GM19351 (cell line): Measurements from ENCODE around the gene MAP2K6.
"Not testable (repeated sequence)": the region's sequence is repeated elsewhere in the genome, so short reads cannot be mapped to it uniquely, and the experiment has no call there.

Experiments
- ATAC-seq: cut with Tn5 transposase; IDR thresholded peaks from one replicate; pipeline ENCODE4 v1.9.1; 2021; ENCODE audit warnings: mild to moderate bottlenecking, moderate library complexity; ENCODE audit not compliant: unreplicated experiment

MAP2K6 gene

DNA sequence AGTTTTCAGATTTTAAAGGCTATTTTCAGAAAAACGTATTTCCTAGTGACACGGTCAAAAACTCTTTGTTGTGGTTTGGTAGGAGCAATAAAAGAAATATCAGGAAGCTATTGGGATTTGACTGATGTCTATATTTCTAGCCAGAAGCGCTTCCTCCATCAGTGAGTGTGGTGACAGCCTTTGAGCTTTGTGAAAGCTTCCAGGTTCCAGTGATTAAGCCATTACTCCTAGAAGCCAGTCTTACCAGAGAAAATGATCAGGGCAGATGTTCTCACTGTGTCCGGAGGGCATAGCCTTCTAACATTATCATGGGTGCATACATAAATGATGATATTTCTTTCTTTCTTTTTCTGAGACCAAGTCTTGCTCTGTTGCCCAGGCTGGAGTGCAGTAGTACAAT lies 39.6 kb downstream of the MAP2K6 start:
- no peak for ATAC-seq

DNA sequence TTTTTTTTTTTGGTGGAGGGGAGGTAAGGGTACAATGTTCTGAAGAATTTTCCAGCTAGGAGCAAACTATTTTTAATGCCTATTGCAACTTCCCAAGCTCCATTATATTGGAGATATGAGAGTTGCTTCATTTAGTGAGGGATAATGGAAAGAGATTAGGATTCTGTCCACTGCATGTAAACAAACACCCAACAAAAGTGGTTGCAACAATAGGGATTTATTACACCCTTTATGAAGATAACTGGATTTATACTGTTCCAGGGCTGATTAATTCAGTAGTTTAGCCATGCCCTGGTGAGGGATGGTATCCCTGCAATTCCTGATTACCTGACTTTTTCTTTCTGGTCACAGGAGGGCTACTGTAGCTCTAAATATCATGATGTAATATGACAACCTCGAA lies 40.5 kb downstream of the MAP2K6 start:
- ATAC-seq = no peak

DNA sequence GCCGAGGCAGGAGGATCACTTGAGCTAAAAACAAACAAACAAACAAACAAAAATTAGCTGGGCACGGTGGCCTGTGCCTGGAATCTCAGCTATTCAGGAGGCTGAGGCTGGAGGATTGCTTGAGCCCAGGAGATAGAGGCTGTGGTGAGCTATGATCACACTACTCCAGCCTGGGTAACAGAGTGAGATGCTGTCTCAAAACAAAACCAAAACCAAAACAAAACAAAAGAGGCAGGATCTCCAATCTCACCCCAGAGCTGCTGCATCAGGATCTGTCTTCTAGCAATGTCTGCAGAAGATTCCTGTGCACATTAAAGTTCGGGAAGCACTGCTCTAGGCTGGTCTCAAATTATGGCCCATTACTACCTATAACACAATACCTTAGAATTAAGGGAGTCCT lies 43.1 kb downstream of the MAP2K6 start:
- no peak for ATAC-seq

DNA sequence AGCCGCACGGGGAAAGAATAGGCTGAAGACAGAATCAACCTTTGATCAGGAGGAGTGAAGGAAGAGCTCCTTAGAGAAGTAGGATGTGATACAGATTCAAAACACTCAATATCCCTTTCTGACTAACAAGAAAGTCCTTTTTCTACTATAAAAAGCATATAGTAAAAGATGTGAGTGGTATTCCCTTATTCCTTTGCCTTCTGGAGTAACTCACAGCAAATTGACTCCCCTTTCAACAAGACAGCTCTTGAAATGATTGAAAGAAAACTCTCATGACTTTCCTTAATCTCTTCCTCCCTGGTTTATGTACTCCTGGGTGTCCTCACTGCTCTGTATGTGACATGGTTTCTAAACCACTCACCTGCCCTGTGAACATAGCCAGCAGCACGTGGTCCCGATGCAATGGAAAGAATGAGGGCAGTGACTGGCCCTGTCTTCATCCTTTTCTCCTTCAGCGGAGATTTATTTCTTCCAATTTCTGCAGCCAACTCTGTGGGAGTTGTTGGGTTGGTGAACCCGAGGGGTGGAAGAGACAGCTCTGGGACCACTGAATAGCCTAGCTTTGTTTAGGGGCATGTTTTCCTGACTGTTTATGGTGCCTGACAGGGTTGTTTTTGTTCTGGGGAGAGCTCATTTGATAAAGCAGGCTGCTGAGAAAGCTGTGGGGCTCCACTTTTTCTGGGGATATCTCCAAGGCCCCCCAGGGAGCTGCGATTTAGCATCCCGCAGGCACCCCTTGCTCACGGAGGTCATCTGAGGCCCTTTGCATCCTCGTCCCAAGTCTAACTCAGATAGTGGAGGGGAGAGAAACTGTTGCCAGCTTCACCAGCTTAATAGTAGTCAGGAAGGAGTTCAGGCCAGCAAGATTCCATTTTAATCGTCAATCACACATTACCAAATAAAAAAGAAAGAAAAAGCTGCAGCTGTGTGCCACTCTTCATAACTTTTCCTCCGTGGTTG lies 46.7 kb downstream of the MAP2K6 start:
- ATAC-seq = no peak

GRCh38 chr17:69461951-69462369 lies 47.5 kb downstream of the MAP2K6 start:
- no peak for ATAC-seq

GRCh38 chr17:69462882-69463281 lies 48.4 kb downstream of the MAP2K6 start:
- no peak for ATAC-seq

- no peak for ATAC-seq
Measured at GRCh38 chr17:69466451-69466850, 52.0 kb downstream of the MAP2K6 start.

GRCh38 chr17:69466905-69467667 lies 52.6 kb downstream of the MAP2K6 start:
- no peak for ATAC-seq

- ATAC-seq = no peak
Measured at GRCh38 chr17:69468207-69468606, 53.7 kb downstream of the MAP2K6 start.

DNA sequence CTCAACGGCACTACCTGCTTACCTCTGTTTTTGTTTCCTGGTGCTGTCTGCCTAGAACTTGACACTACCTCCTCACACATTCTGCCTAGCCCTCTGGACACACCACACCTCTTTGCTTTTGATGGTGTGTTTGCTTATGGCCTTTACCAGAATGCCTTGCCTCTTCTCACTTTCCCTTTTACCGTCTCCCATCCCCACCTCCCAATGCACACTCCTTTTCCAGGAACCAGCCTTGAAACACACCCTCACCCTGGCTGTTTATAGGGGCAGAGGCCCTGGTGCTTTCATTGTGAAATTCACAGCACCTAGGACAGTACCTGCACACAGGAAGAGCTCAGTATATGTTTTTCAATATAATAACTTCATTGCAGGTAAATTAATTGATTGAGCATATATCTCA lies 56.2 kb downstream of the MAP2K6 start:
- ATAC-seq = no peak

DNA sequence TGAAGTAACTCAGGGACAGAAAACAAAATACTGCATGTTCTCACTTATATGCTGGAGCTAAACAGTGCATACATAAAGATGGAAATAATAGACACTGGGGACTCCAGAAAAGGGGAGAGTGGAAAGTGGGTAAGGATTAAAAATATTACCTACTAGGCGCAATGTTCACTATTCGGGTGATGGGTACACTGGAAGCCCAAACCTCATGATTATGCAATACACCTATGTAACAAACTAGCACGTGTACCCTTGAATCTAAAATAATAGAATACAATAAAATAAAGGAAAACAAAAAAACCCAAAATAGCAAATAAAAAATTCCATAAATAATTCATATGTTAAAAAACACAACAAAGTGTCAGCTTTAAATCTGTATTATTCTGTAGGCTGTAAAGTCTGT lies 56.9 kb downstream of the MAP2K6 start:
- no peak for ATAC-seq

DNA sequence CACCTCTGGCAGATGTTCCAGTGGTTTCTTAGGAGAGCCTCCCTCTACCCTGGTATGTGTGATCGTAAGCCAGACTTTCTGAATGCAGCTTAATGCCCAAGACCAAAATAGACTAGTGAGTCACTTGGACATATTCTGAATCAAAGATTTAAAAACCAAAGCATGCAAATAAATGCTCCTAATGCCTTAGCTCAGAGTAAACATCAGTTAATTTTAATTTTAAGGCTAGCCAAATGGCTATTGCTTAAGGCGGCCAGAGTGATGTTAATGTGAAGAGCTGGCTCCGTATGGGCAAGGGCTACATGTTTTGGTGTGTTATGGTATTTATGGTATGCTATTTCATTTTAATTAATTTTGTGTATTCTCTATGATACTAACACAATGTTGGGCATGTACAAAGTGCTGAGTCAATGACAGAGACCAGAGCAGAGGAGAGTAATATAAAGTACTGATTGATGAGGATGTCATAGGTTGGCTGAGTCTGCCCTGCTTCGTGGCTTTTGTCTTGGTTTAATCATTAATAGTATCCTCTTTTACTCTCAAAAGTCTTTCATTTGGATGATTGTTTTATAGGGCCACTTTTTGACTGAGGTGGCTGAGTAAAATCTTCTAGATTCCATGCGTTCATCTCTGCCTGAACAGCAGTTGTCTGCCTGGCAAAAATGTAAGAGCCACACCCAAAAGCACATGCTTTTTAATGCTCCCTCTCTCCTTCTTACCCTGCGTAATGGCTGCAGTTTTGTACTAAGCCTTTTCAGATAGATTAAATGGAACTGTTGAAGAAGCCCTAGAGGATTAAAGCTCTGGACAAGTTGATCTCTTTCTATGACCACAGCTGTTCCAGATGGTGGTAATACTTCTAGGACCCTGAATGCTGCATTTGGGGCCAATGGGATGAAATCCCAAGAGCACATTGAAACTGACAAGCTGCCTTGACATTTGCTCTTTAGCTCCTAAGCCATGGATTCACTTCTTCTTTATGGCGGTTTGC lies 59.6 kb downstream of the MAP2K6 start:
- no peak for ATAC-seq

- no peak for ATAC-seq
Measured at GRCh38 chr17:69477204-69477902, 62.9 kb downstream of the MAP2K6 start.

DNA sequence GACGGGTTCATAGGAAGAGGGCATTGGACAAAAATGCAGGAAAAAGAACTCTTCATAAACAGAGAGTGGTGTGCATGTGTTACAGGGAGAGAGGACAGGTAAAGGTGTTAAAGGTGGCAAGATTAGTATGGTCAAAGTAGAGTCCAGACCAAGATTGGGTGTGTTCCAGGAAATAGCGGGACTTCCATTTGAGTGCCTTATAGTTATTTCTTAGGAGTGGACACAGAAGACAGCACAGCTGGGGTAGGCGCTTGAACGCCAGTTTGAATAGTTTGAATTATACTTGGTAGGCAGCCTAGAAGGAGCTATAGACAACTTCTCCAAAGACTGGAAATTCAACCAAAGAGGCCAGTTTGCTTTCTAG lies 63.4 kb downstream of the MAP2K6 start:
- no peak for ATAC-seq

GRCh38 chr17:69478916-69479315 lies 64.4 kb downstream of the MAP2K6 start:
- ATAC-seq = no peak

GRCh38 chr17:69479756-69480155 lies 65.3 kb downstream of the MAP2K6 start:
- ATAC-seq = not testable (repeated sequence)

DNA sequence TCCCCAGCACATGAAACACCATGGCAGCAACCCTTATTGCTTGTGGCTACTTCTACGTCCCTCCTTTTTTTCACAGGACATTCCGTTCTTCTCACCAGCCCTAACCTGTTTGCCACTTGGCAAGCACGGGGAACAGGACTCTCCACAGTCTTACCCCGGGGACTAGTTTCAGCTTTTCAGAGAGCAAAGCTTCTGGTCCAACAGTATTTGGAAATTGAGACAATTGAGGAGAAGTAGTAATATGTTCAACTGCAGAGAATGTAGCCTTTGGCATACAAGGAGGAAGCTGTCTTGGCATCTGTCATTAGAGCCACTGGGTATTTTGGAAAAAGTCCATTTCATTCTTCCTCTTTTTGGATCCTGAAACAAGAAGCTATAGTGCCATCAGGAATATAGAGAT lies 65.7 kb downstream of the MAP2K6 start:
- no peak for ATAC-seq

DNA sequence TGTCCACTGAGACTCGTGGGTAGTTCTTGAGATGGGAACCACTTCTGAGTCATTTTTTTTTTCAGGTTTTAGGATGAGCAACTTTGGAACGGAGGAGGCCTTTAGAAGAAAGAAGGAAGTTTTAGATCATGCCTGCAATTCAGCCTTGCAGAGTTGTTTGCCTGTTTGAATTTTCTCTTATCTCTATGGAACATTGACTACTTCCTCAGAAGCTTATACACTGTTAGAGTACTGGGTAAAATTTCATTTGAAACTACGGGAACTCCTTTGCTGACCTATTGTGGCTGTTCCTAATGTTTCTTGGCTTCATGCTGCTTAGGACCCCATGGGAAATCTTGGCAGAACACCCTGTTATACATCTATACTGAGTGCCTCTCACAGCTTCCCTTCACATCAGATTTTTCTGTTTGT lies 70.8 kb downstream of the MAP2K6 start:
- no peak for ATAC-seq

DNA sequence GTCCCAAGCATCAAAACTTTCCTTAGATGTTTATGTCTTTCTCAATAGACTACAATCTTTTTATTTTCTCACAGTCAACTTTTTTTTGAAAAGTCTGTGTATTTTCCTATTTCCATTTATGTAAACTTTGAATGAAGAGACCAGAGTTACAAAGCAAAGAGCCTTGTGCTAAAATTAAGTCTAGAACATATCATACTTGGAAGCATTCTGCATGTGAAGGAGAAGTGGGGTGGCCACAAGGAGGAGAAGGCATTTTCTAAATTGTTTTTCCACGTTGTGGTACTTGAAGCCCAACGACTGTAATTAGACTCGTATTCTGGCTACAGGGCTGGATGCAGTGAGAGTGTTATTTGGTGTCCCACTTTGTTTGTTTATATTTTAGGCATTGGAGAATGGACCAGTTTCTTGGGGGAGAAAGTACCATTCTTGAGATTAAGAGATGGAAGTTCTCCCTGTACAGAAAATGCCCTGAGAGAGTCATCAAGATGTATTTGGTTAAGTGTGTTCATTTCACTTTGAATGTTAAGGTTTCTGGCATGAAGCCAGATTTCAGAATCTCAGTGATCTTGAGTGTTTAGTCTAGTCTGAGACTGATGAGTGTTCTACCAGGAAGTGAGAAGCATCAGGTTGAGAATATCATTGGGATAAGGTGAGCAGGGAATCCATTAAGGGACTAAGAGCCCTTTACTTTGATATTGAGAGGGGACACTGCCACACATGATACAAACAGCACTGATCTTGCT lies 71.6 kb downstream of the MAP2K6 start:
- no peak for ATAC-seq
